CD4-positive, alpha-beta T cell treated with Interleukin-6 at 100 ng/mL for 8 hours (primary cell): ENCODE results near the gene TH.
"Not testable (repeated sequence)": the region's sequence is repeated elsewhere in the genome, so short reads cannot be mapped to it uniquely, and the experiment has no call there.

ENCODE experiments used
- DNase-seq: peaks from one replicate; pipeline ENCODE4 v3.0.0-alpha.2; 2020; ENCODE audit warnings: mixed read lengths, low spot score

The TH gene

DNA sequence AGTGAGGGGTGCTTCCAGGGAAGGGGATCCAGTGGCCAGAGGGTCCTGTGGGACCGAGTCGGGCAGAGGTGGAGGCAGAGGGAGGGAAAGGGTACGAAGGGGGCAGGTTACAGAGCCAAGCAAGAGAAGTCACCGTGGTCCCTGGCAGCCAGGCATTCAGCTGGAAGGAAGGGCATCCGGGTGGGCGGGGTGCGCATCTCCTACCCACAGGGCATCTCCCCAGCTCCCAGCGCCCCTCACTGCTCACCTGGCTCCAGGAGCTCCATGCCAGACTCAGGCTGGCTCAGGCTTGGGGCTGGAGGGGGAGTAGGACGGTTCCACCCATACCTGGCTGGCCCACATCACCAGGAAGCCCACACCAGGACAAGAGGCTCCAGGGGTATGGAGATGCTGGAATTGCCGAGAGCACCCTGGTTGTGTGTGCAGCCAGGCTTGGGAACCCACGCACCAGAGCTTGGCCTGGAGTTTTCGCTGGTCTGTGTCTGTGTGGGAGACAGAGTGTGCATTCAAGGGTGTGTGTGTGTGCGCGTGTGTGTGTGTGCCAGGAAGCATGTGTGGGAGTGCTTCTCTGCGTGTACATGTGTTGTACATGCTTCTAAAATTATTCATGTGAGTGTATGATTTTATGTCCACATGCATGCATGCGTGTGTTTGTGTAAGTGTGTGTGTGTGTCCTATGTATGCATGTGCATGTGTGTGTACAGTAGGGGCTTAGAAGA, 6.6 kb upstream of the TH start:
- DNase-seq: not testable (repeated sequence)

DNA sequence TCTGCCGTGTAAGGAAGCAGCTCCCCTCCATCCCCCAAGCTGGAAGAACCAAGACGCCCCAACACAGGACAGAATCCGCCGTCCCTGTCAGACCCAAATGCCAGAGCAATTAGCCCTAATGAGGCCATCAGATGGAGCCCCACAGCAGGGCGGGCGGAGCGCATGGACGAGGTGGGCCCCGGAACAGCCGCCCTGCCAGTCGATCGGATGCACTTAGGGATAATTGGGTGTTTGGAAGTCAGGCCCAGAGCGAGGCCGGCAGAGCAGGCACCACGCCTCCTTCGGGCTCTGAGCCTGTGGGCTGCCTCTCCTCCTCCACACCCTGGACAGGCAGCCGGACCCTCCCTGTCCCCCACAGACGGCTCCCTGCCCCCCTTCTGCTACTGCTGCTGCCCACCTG, 5.5 kb upstream of the TH start:
- no peak for DNase-seq

DNA sequence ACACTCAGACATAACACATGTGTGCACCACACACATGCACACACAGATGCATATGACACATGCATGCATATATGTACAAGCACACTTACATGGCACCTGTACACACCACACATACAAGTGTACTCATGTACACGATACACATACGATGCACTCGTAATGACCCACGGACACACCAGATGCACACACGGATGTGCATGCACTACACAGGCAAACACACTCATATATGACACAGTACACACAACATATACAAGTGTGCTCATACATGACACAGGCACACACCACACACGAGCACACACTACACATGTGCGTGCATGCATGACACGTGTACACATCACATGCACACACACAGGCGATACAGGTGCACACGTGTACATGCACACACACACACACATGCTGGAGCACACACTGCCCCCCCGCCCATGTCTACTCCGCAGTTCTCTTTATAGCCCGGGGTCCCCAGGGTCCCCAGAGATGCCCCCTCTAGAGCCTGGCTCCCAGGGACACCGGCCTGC, 4.8 kb upstream of the TH start:
- DNase-seq: no peak

DNA sequence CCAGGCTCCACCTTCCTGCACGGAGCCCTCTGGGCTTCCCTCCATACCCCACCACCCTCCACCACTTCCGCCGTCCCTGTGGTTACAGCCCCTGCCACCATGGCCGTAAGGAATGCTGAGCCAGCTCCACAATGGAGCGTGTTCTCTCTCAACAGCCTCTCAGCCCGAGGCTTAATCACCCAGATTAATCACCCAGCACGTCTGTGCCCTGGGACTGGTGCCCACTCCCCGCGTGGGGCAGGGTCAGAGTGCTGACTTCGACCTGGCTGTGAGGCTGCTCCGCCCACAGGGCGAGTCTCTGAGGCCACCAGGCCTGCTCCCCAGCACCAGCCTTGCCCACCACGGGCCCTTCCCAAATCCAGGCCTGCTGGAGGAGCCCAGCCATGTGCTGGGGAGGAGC, 4.0 kb upstream of the TH start:
- DNase-seq: no peak

GRCh38 chr11:2174361-2174760, 2.7 kb upstream of the TH start:
- DNase-seq: no peak

DNA sequence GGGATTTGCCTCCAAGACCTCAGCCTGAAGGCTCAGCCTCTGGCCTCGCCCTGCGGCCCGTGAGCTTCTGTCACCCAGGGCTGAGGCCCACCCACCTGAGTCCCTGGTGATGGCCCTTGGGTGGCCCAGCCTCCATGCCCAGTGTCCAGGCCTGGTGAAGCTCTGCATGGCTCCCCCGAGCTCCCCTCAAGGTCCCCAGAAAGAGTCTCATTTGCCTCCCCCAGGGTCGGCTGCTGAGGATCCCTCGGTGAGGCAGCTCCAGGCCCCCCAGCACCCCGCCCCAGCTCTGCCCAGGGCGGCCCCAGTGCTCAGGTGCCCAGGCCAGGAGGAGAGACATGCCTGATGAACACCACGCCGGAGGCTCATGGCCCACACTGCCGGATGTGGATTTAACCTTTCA, 2.1 kb upstream of the TH start:
- DNase-seq: no peak

GRCh38 chr11:2173150-2173693, 1.6 kb upstream of the TH start:
- DNase-seq: no peak

- DNase-seq: no peak
Measured at GRCh38 chr11:2172676-2173075, 1.1 kb upstream of the TH start.

- DNase-seq: no peak
Measured at GRCh38 chr11:2169626-2170570, 1.7 kb downstream of the TH start.

DNA sequence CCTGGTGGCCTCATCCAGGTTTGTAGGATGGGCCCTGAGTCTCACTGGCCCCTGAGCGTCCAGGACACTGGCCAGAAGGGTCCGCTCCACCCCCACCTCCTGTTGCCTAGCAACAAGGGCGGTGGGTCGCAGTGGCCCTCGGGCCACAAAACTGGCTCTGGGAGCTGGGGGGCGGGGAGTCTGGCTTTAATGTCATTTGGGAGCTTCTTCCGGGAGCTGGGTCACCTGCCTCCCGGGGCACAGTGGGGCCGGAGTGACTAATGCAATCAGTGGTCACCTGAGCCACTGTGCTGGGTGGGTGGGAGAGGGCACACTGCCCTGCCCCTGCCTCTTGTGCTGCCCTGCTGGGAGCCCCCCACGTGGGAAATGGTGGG, 2.6 kb downstream of the TH start:
- DNase-seq: no peak

DNA sequence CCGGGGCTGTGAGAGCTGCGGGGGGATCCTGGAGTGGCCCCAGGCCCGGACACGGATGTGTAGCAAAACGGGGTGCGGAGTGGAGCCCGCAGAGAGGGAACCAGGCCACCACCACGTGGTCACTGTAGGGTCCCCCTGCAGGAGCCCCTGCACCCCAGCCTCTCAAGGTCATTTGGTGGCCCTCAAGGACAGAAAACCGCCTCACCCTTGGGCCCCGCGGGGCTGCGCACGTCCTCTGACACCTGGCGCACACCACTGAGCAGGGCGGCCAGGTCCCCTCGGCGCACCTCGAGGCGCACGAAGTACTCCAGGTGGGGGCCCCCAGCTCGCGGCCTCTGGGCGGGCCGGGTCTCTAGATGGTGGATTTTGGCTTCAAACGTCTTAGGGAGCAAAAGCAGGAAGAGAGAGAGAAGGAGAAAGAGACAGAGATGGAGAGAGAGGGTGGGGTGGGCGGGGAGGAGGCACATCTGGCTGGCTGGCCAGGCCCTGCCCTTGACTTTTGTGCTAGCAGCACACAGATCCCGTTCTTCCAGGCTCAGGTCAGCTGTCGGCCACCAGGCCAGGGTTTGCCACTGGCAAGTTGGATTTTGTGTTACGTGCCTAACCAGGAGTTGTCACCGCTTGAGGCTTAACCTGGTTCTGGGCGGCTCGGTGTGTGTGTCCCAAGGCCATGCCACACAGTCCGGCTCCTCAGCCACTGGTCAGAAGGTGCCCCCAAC, 3.2 kb downstream of the TH start:
- no peak for DNase-seq

GRCh38 chr11:2167141-2168045, 4.2 kb downstream of the TH start:
- DNase-seq: no peak

GRCh38 chr11:2166091-2166851, 5.3 kb downstream of the TH start:
- peak; percentile 12 for DNase-seq

- no peak for DNase-seq
Measured at GRCh38 chr11:2165571-2165970, 6.0 kb downstream of the TH start.

- no peak for DNase-seq
Measured at GRCh38 chr11:2164861-2165555, 6.6 kb downstream of the TH start.

DNA sequence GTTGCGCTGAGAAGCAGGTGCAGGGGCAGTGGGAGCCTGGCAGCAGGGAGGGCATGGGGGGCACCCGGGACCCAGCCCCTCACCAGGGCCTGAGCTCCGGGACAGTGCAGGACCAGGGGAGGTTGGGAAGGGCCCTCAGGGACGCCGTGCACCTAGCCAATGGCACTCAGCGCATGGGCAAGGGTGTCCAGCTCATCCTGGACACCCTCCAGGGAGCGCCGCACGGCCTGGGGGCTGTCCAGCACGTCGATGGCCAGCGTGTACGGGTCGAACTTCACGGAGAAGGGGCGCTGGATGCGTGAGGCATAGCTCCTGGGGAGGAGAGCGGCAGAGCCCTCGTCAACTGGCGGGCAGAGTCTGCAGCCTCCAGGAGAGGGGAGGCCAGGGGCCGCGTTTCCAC, 7.5 kb downstream of the TH start:
- DNase-seq: no peak

DNA sequence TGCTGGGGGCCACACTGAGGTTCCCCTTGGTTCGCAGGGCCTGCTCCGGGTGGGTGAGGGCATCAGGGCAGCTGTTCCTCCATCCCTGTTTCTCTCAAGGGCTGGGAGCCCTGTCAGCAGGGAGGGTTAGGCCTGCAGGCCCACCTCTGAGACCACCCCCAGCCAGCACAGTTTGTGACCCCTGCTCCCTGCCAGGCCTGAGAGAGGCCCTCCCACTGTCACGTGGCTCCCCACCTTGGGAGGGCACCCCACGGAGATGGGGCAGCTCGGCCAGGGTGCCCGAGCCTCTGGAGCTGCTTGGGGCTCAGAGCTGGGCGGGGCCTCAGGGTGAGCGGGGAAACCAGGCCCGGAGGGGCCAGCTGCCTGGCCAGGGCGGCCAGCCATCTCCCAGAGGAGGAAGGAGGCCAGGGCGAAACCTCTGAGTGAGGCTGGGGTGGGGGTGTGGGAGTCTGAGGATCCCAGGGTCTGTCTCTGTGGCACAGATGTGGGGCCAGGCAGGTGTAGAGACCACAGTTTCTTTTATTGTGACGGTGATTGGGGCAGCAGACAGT, 8.1 kb downstream of the TH start:
- no peak for DNase-seq

- DNase-seq: no peak
Measured at GRCh38 chr11:2160736-2161259, 10.8 kb downstream of the TH start, which contains the start of gene INS. Gene INS, minus strand, starts transcription at chr11:2161209. Its CDS starts 238 bp downstream, at chr11:2160971.
